AG10803 (cell line): ENCODE data around the gene EXT2.

Source experiments
- DNase-seq: peaks from one replicate; pipeline ENCODE4 v3.0.0; 2010; ENCODE audit warnings: low read depth
- H3K4me3 ChIP-seq: 2 replicates; pipeline ENCODE4 v1.5.1; 2011; ENCODE audit warnings: mild to moderate bottlenecking, low read length, control low read depth
- TF ChIP-seq, protein P1 (sequence below): conservative IDR thresholded peaks from 2 replicates; pipeline ENCODE4 v1.5.1; 2011; ENCODE audit warnings: mild to moderate bottlenecking, low read length, control low read depth, inconsistent platforms

EXT2 gene

GRCh38 chr11:44229624-44230023, 134.1 kb downstream of the EXT2 start:
- TF ChIP-seq, protein P1, sequence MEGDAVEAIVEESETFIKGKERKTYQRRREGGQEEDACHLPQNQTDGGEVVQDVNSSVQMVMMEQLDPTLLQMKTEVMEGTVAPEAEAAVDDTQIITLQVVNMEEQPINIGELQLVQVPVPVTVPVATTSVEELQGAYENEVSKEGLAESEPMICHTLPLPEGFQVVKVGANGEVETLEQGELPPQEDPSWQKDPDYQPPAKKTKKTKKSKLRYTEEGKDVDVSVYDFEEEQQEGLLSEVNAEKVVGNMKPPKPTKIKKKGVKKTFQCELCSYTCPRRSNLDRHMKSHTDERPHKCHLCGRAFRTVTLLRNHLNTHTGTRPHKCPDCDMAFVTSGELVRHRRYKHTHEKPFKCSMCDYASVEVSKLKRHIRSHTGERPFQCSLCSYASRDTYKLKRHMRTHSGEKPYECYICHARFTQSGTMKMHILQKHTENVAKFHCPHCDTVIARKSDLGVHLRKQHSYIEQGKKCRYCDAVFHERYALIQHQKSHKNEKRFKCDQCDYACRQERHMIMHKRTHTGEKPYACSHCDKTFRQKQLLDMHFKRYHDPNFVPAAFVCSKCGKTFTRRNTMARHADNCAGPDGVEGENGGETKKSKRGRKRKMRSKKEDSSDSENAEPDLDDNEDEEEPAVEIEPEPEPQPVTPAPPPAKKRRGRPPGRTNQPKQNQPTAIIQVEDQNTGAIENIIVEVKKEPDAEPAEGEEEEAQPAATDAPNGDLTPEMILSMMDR, result no peak
- no peak overlapping the region for H3K4me3 ChIP-seq
- DNase-seq, result peak; percentile 71

DNA sequence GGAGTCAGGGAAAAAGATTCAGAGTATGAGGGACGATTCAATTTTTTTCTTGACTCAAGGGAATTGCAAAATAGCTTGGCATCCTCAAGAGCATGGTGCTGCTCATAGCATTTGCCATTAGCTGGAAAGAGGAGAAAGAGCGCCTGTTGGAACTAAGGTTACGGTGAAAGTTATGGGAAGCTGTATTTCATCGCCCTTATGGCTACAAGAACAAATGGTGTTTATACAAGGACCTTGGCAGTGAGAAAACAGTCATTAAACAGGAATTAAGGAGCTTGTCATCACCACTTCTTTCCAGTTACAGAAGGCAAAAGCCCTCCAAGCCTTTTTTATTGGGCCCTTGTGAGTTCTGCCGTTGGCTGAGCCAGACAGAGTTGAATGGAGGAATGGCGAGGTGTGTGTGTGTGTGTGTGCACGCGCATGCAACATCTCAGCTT, 140.3 kb downstream of the EXT2 start:
- DNase-seq, result peak; percentile 79
- TF ChIP-seq, protein P1, result no peak
- no peak overlapping the region for H3K4me3 ChIP-seq

DNA sequence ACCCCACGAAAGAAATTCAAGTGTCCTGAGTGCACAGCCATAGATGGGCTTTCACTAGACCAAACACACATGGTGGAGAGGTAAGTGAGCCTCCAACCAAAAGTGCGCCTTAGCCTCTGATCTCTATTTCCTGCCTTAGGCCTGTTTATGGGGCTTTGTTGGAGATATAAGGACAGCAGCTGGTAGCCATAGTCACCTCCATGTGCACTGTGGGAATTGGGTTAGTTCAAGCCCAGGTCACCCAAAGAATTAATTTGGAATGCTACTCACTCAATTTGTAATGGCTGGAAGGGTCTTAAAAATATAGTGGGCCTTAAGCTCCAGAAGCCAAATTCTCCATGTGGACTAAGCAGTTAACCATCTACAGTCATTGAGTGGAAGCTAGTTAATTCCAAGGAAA, 140.8 kb downstream of the EXT2 start:
- no peak for DNase-seq
- TF ChIP-seq, protein P1, result no peak
- H3K4me3 ChIP-seq, result no peak overlapping the region

GRCh38 chr11:44237156-44237555, 141.7 kb downstream of the EXT2 start:
- DNase-seq, result no peak
- TF ChIP-seq, protein P1, result no peak

DNA sequence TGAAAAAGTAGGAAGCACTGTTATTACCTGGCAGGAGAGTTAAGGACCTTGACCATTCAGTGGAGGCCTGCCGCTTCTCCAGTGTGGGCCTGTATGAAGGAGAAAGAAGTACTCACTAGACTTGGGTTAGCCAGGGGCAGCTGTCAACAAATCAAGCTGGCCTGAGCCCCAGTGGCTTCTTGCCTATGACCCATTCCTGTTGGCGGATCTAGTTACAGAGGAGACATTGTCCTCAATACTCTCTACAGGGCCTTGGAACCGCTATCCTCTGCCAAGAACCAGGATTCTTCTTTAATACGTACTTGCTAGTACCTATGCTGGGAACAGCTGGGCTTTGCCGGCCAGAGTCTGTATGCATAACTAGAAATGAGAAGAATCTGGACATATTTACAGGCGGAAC, 146.4 kb downstream of the EXT2 start:
- TF ChIP-seq, protein P1, result no peak
- no peak for DNase-seq
- H3K4me3 ChIP-seq, result no peak overlapping the region

More at GRCh38 chr11:44237156-44237555, 141.7 kb downstream of the EXT2 start:
- no peak overlapping the region for H3K4me3 ChIP-seq

GRCh38 chr11:44243086-44243485, 147.6 kb downstream of the EXT2 start:
- TF ChIP-seq, protein P1, result no peak
- no peak for DNase-seq
- H3K4me3 ChIP-seq, result no peak overlapping the region

- TF ChIP-seq, protein P1, result no peak
- peak; percentile 66 for DNase-seq
- H3K4me3 ChIP-seq, result no peak overlapping the region
Measured at GRCh38 chr11:44243595-44244343, 148.3 kb downstream of the EXT2 start.
